H9 (cell line): Measurements from ENCODE around the gene MYL10. TPM values are rescaled to one million over a fixed set of nuclear protein-coding genes. Genes with fewer than 3 reads are reported as not detected.

Experiments
- DNase-seq: peaks from one replicate; pipeline ENCODE4 v3.0.0-alpha.2; 2017
- H2AFZ ChIP-seq: one replicate; pipeline ENCODE4 v1.6.1; 2013; ENCODE audit warnings: mild to moderate bottlenecking, low read length, control low read depth, moderate library complexity
- H2AK5ac ChIP-seq: 2 replicates; pipeline ENCODE4 v1.6.1; 2013; ENCODE audit warnings: low read length, control low read depth, mixed read lengths; ENCODE audit not compliant: insufficient read length
- H2BK120ac ChIP-seq: one replicate; pipeline ENCODE4 v1.6.1; 2013; ENCODE audit warnings: low read depth, mild to moderate bottlenecking, low read length, control low read depth, inconsistent platforms; ENCODE audit not compliant: poor library complexity, severe bottlenecking
- H2BK12ac ChIP-seq: 2 replicates; pipeline ENCODE4 v1.6.1; 2013; ENCODE audit warnings: low read length, control low read depth, mixed read lengths, low read depth; ENCODE audit not compliant: insufficient read length
- H2BK15ac ChIP-seq: 2 replicates; pipeline ENCODE4 v1.6.1; 2013; ENCODE audit warnings: low read depth, low read length, control low read depth
- H2BK20ac ChIP-seq: one replicate; pipeline ENCODE4 v1.6.1; 2013; ENCODE audit warnings: low read depth, mild to moderate bottlenecking, low read length, control low read depth, inconsistent platforms; ENCODE audit not compliant: poor library complexity, severe bottlenecking
- H2BK5ac ChIP-seq: 2 replicates; pipeline ENCODE4 v1.6.1; 2013; ENCODE audit warnings: low read length, control low read depth, mixed read lengths; ENCODE audit not compliant: insufficient read length
- H3K14ac ChIP-seq: 2 replicates; pipeline ENCODE4 v1.6.1; 2013; ENCODE audit warnings: low read length, control low read depth; ENCODE audit not compliant: insufficient read depth
- H3K18ac ChIP-seq: 2 replicates; pipeline ENCODE4 v1.6.1; 2013; ENCODE audit warnings: low read depth, mild to moderate bottlenecking, mixed read lengths, low read length, control low read depth; ENCODE audit not compliant: insufficient read length
- H3K23ac ChIP-seq: 2 replicates; pipeline ENCODE4 v1.6.1; 2013; ENCODE audit warnings: low read length, control low read depth, mixed read lengths, low read depth; ENCODE audit not compliant: insufficient read length
- H3K23me2 ChIP-seq: 2 replicates; pipeline ENCODE4 v1.6.1; 2013; ENCODE audit warnings: low read depth, mild to moderate bottlenecking, mixed read lengths, low read length, control low read depth; ENCODE audit not compliant: insufficient read length, poor library complexity, severe bottlenecking
- H3K27ac ChIP-seq: 2 replicates; pipeline ENCODE4 v1.5.1; 2013; ENCODE audit warnings: low read length, control low read depth, mixed read lengths, low read depth; ENCODE audit not compliant: insufficient read length
- H3K27me3 ChIP-seq: 2 replicates; pipeline ENCODE4 v1.6.1; 2013; ENCODE audit warnings: low read length, control low read depth, inconsistent platforms; ENCODE audit not compliant: insufficient read depth
- H3K4ac ChIP-seq: 2 replicates; pipeline ENCODE4 v1.6.1; 2013; ENCODE audit warnings: low read depth, mild to moderate bottlenecking, control low read depth, inconsistent platforms, low read length, moderate library complexity
- H3K4me1 ChIP-seq: 2 replicates; pipeline ENCODE4 v1.6.1; 2013; ENCODE audit warnings: low read length, control low read depth, inconsistent platforms; ENCODE audit not compliant: insufficient read depth
- H3K4me2 ChIP-seq: 2 replicates; pipeline ENCODE4 v1.6.1; 2013; ENCODE audit warnings: low read length, control low read depth, mixed read lengths; ENCODE audit not compliant: insufficient read length, insufficient read depth
- H3K56ac ChIP-seq: 2 replicates; pipeline ENCODE4 v1.6.1; 2013; ENCODE audit warnings: low read depth, mild to moderate bottlenecking, mixed read lengths, low read length, control low read depth; ENCODE audit not compliant: insufficient read length
- H3K79me1 ChIP-seq: 2 replicates; pipeline ENCODE4 v1.6.1; 2013; ENCODE audit warnings: low read depth, mild to moderate bottlenecking, moderate library complexity, low read length, control low read depth, inconsistent platforms; ENCODE audit not compliant: insufficient read depth, poor library complexity, severe bottlenecking
- H3K79me2 ChIP-seq: 2 replicates; pipeline ENCODE4 v1.6.1; 2013; ENCODE audit warnings: low read length, control low read depth, inconsistent platforms; ENCODE audit not compliant: insufficient read depth
- H3K9ac ChIP-seq: 2 replicates; pipeline ENCODE4 v1.6.1; 2013; ENCODE audit warnings: low read length, control low read depth, mixed read lengths; ENCODE audit not compliant: insufficient read length; ENCODE audit errors: extremely low read depth
- H3K9me3 ChIP-seq: one replicate; pipeline ENCODE4 v1.6.1; 2013; ENCODE audit warnings: low read depth, low read length, inconsistent platforms; ENCODE audit not compliant: control insufficient read depth
- H3T11ph ChIP-seq: one replicate; pipeline ENCODE4 v1.6.1; 2013; ENCODE audit warnings: mild to moderate bottlenecking, low read length, control low read depth, inconsistent platforms
- H4K20me1 ChIP-seq: one replicate; pipeline ENCODE4 v1.6.1; 2013; ENCODE audit not compliant: control insufficient read depth, insufficient read length, insufficient read depth
- H4K5ac ChIP-seq: 2 replicates; pipeline ENCODE4 v1.6.1; 2013; ENCODE audit warnings: low read depth, mild to moderate bottlenecking, mixed read lengths, low read length, control low read depth; ENCODE audit not compliant: insufficient read length
- H4K8ac ChIP-seq: replicated peaks from 2 replicates; pipeline ENCODE4 v1.6.1; 2013; ENCODE audit warnings: low read length, control low read depth, mixed read lengths, low read depth; ENCODE audit not compliant: insufficient read length
- H4K91ac ChIP-seq: 2 replicates; pipeline ENCODE4 v1.6.1; 2013; ENCODE audit warnings: low read depth, mild to moderate bottlenecking, moderate library complexity, mixed read lengths, low read length, control low read depth; ENCODE audit not compliant: insufficient read length
- H3K27ac Mint-ChIP-seq, 3 experiments: 2 replicates in 2 of 3; 3 replicates in 1 of 3; pipeline ENCODE4 v1.8.0; 2020 to 2021; ENCODE audit warnings: mixed read lengths in 3 of 3, mild to moderate bottlenecking in 1 of 3, moderate library complexity in 1 of 3
- H3K27me3 Mint-ChIP-seq: 2 replicates; pipeline ENCODE4 v1.8.0; 2021; ENCODE audit warnings: low read depth, mild to moderate bottlenecking, moderate library complexity, mixed read lengths
- H3K36me3 Mint-ChIP-seq, 3 experiments: 2 replicates in 2 of 3; 3 replicates in 1 of 3; pipeline ENCODE4 v1.8.0; 2020 to 2021; ENCODE audit warnings: low read depth in 3 of 3, mixed read lengths in 3 of 3; ENCODE audit not compliant: insufficient read depth in 1 of 3
- H3K4me1 Mint-ChIP-seq, 2 experiments: 2 replicates each; pipeline ENCODE4 v1.8.0; 2020; ENCODE audit warnings: mixed read lengths in 2 of 2
- H3K4me3 Mint-ChIP-seq, 2 experiments: 2 replicates in 1 of 2; 3 replicates in 1 of 2; pipeline ENCODE4 v1.8.0; 2020 to 2021; ENCODE audit warnings: mild to moderate bottlenecking in 2 of 2, mixed read lengths in 2 of 2, moderate library complexity in 1 of 2
- H3K9me3 Mint-ChIP-seq, 2 experiments: 2 replicates in 1 of 2; 3 replicates in 1 of 2; pipeline ENCODE4 v1.8.0; 2020; ENCODE audit warnings: mild to moderate bottlenecking in 2 of 2, mixed read lengths in 2 of 2, moderate library complexity in 1 of 2
- CTCF ChIP-seq: fragments of 200-600 bp; sonication (generic); conservative IDR thresholded peaks from 3 replicates; pipeline ENCODE4 v1.8.0; 2021; ENCODE audit warnings: antibody characterized with exemption, mild to moderate bottlenecking
- WGBS: extraction: QIAGEN DNeasy Blood & Tissue Kit; methylation state at CpG from one replicate; pipeline ENCODE4 v1.1.7; 2013; ENCODE audit warnings: missing lambda C conversion rate, low lambda C conversion rate, mixed read lengths; ENCODE audit not compliant: insufficient read length; ENCODE audit errors: extremely low coverage; 5-methylcytosine and 5-hydroxymethylcytosine counted together
- total RNA-seq: library from RNA; stranded (reverse); gene quantifications from 2 replicates; pipeline ENCODE4 v1.2.1, GENCODE V29; 2021

The MYL10 gene
- total RNA-seq, 1 experiment from 2014 or later: 0.50 TPM

GRCh38 chr7:101575168-101575567, 53.9 kb downstream of the MYL10 start:
- Mint-ChIP-seq H3K27ac (peak overlapping the region; percentile 81 to 93 (median 82); a peak in 5 of 7 replicates), H3K36me3 (peaks cover 16 to 27% (median 19%) of the 10 kb centered on the region in 3 experiments), H3K9me3 (peaks cover 28 to 31% of the 10 kb centered on the region in 2 experiments), H3K27me3 (peaks cover under 1% of the 10 kb centered on the region), H3K4me3 (no peak overlapping the region; a peak in 1 of 5 replicates), H3K4me1 (peaks cover 19 to 27% of the 10 kb centered on the region in 2 experiments)
- Histone ChIP-seq H2BK20ac (no peak overlapping the region), H3K27me3 (no peaks in the 10 kb centered on the region), H3T11ph (no peak overlapping the region), H2BK120ac (no peak overlapping the region), H2BK15ac (no peak overlapping the region), H3K14ac (no peak overlapping the region), H3K79me1 (no peaks in the 10 kb centered on the region), H3K9ac (no peak overlapping the region), H2BK5ac (no peak overlapping the region), H3K18ac (no peak overlapping the region), H2AK5ac (no peak overlapping the region), H4K8ac (no peak overlapping the region), H3K23ac (no peak overlapping the region), H3K79me2 (no peaks in the 10 kb centered on the region), H2BK12ac (no peak overlapping the region), H3K9me3 (no peaks in the 10 kb centered on the region), H3K23me2 (no peaks in the 10 kb centered on the region), H4K20me1 (no peaks in the 10 kb centered on the region), H3K4me2 (no peak overlapping the region), H4K5ac (no peak overlapping the region), H3K27ac (peak overlapping the region; percentile 48), H3K56ac (no peak overlapping the region), H2AFZ (no peak overlapping the region), H3K4ac (no peak overlapping the region), H3K4me1 (no peaks in the 10 kb centered on the region), H4K91ac (no peak overlapping the region)
- DNase-seq: peak; percentile 93
- no CpG with 5 or more reads among the region's 2 CpGs for WGBS
- no peak for TF ChIP-seq CTCF
